SU-DHL-6 (cell line): ENCODE results near the gene TMOD2.
"Not testable (repeated sequence)": the region's sequence is repeated elsewhere in the genome, so short reads cannot be mapped to it uniquely, and the experiment has no call there.

ENCODE experiments used
- H2AFZ ChIP-seq: fragments of 200-600 bp; sonication (generic); 2 replicates; pipeline ENCODE4 v1.6.1; 2014; ENCODE audit warnings: low read depth, mild to moderate bottlenecking, moderate library complexity, mixed read lengths, antibody characterized with exemption, low read length; ENCODE audit not compliant: severe bottlenecking
- H3F3A ChIP-seq: fragments of 200-600 bp; shearing (Covaris generic); 2 replicates; pipeline ENCODE4 v1.6.0; 2016; ENCODE audit warnings: antibody characterized with exemption, mild to moderate bottlenecking; ENCODE audit not compliant: insufficient read depth
- H3K27ac ChIP-seq: fragments of 200-600 bp; sonication (generic); 2 replicates; pipeline ENCODE4 v1.5.1; 2016; ENCODE audit warnings: low read depth, mild to moderate bottlenecking, low read length, moderate library complexity, mixed read lengths
- H3K27me3 ChIP-seq: fragments of 200-600 bp; sonication (generic), shearing (Covaris generic); 2 replicates; pipeline ENCODE4 v1.6.0; 2014; ENCODE audit warnings: mild to moderate bottlenecking, low read length
- H3K36me3 ChIP-seq: fragments of 200-600 bp; sonication (generic); 2 replicates; pipeline ENCODE4 v1.6.1; 2014; ENCODE audit warnings: mild to moderate bottlenecking, low read length, mixed read lengths
- H3K4me2 ChIP-seq: fragments of 300-600, 200-600 bp; shearing (Covaris generic), sonication (generic); 2 replicates; pipeline ENCODE4 v1.6.0; 2014; ENCODE audit warnings: low read length, low read depth, mild to moderate bottlenecking; ENCODE audit not compliant: poor library complexity, severe bottlenecking
- H3K4me3 ChIP-seq: fragments of 200-600 bp; sonication (generic); 2 replicates; pipeline ENCODE4 v1.5.1; 2014; ENCODE audit warnings: antibody characterized with exemption, low read length, mild to moderate bottlenecking, mixed read lengths; ENCODE audit not compliant: insufficient read depth, poor library complexity, severe bottlenecking
- H3K79me2 ChIP-seq: fragments of 200-600 bp; sonication (generic); 2 replicates; pipeline ENCODE4 v1.6.1; 2014; ENCODE audit warnings: mild to moderate bottlenecking, low read length, moderate library complexity; ENCODE audit not compliant: insufficient read depth
- H3K9ac ChIP-seq: fragments of 200-600 bp; sonication (generic); 2 replicates; pipeline ENCODE4 v1.7.0; 2014; ENCODE audit warnings: mild to moderate bottlenecking, low read length
- H3K9me2 ChIP-seq: fragments of 200-600 bp; sonication (generic); replicated peaks from 2 replicates; pipeline ENCODE4 v1.6.1; 2014; ENCODE audit warnings: low read length; ENCODE audit not compliant: insufficient read depth
- H3K9me3 ChIP-seq: fragments of 200-600 bp; sonication (generic); 2 replicates; pipeline ENCODE4 v1.6.1; 2014; ENCODE audit warnings: low read length, mixed read lengths; ENCODE audit not compliant: insufficient read depth
- H4K20me1 ChIP-seq: fragments of 200-600 bp; sonication (generic); 2 replicates; pipeline ENCODE4 v1.6.1; 2014; ENCODE audit warnings: low read depth, mild to moderate bottlenecking, antibody characterized with exemption, low read length, moderate library complexity, mixed read lengths
- CTCF ChIP-seq: fragments of 200-600 bp; sonication (generic); IDR thresholded peaks from one replicate; pipeline ENCODE4 v1.5.1; 2017; ENCODE audit warnings: antibody characterized with exemption, mild to moderate bottlenecking, low read length, moderate library complexity; ENCODE audit not compliant: insufficient read depth, poor library complexity, severe bottlenecking
- EZH2phosphoT487 ChIP-seq: fragments of 200-600 bp; sonication (generic), shearing (Covaris generic); conservative IDR thresholded peaks from 2 replicates; pipeline ENCODE4 v1.6.1; 2018; ENCODE audit warnings: mild to moderate bottlenecking, antibody characterized with exemption, low read length, moderate library complexity, mixed read lengths

The TMOD2 gene

GRCh38 chr15:51781506-51781905 is 30.1 kb downstream of the TMOD2 start:
- Histone ChIP-seq H2AFZ (no peak overlapping the region), H3K9ac (no peak overlapping the region), H3K27ac (no peak overlapping the region), H3K9me3 (no peaks in the 10 kb centered on the region; the same call in 1 of the 2 replicates), H4K20me1 (no peaks in the 10 kb centered on the region), H3K4me3 (no peak overlapping the region), H3K36me3 (no peaks in the 10 kb centered on the region), H3K9me2 (no peaks in the 10 kb centered on the region), H3F3A (no peaks in the 10 kb centered on the region), H3K4me2 (no peak overlapping the region), H3K27me3 (no peaks in the 10 kb centered on the region), H3K79me2 (no peaks in the 10 kb centered on the region)
- TF ChIP-seq EZH2phosphoT487: no peak
- TF ChIP-seq CTCF: no peak

DNA sequence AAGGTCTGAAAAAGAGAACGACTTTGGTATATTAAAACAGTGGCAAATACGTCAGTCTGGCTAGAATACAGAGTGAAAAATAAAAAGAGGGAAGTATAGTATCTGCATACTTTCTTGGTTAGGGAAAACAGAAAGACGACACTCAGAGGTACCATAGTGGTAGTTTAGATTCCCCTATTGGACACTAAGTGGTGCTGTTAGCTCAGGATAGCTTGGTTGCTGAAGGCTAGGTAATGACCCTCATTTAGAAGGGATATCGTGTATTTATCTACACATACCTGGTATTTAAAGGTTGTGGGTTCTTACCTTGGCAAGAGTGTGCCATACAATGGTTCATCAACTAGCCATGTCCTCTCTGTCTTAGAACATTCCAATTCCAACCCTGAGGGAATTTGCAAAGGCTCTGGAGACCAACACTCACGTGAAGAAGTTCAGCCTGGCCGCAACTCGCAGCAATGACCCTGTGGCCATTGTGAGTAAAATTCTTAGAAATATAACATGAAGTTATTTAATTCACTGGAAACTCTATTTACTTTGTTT is 31.0 kb downstream of the TMOD2 start:
- no peak overlapping the region for H3K27ac ChIP-seq
- no peaks in the 10 kb centered on the region; the same call in 1 of the 2 replicates for H3K9me3 ChIP-seq
- no peaks in the 10 kb centered on the region for H3K79me2 ChIP-seq
- TF ChIP-seq CTCF (no peak), EZH2phosphoT487 (no peak)
- no peaks in the 10 kb centered on the region for H4K20me1 ChIP-seq
- H3K27me3 ChIP-seq: no peaks in the 10 kb centered on the region
- no peaks in the 10 kb centered on the region for H3F3A ChIP-seq
- H2AFZ ChIP-seq: no peak overlapping the region
- no peak overlapping the region for H3K4me2 ChIP-seq
- no peak overlapping the region for H3K4me3 ChIP-seq
- H3K9ac ChIP-seq: no peak overlapping the region
- no peaks in the 10 kb centered on the region for H3K36me3 ChIP-seq
- H3K9me2 ChIP-seq: no peaks in the 10 kb centered on the region

DNA sequence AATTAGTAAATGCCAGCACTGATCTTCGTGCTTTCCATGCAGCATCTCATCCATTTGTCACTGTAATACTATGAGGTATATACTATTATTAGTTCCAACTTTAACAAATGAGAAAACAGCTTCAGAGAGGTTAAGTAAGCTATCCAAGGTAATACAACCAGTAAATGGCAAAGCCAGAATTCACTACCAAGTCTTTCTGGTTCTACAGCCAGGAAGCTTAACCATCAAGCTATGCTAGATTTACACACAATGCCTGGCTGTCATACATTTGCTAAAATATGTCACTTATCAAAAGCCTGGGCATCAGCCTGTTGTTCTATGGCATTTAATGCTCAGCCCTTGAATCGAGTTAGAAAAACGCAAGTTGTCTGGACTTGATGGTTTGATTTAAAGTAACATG is 32.6 kb downstream of the TMOD2 start:
- no peaks in the 10 kb centered on the region for H3K36me3 ChIP-seq
- TF ChIP-seq CTCF (no peak), EZH2phosphoT487 (no peak)
- H3K79me2 ChIP-seq: no peaks in the 10 kb centered on the region
- H3K4me2 ChIP-seq: no peak overlapping the region
- H3K9me3 ChIP-seq: no peaks in the 10 kb centered on the region; the same call in 1 of the 2 replicates
- H3K9me2 ChIP-seq: no peaks in the 10 kb centered on the region
- no peaks in the 10 kb centered on the region for H3K27me3 ChIP-seq
- no peak overlapping the region for H3K4me3 ChIP-seq
- H4K20me1 ChIP-seq: no peaks in the 10 kb centered on the region
- no peak overlapping the region for H3K9ac ChIP-seq
- no peak overlapping the region for H2AFZ ChIP-seq
- no peaks in the 10 kb centered on the region for H3F3A ChIP-seq
- H3K27ac ChIP-seq: no peak overlapping the region

DNA sequence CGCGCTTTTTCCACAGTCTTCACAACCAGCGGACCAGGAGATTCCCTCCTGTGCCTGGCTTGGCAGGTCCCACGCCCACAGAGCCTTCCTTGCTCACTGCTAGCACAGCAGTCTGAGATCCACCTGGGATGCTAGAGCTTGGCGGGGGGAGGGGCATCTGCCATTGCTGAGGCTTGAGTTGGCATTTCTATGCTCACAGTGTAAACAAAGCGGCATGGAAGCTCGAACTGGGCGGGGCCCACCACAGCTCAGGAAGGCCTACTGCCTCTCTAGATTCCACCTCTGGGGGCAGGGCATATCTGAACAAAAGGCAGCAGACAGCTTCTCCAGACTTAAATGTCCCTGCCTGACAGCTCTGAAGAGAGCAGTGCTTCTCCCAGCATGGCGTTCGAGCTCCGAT is 35.7 kb downstream of the TMOD2 start:
- H3K27ac ChIP-seq, H3K27me3 ChIP-seq, H3K9me3 ChIP-seq, H4K20me1 ChIP-seq, H2AFZ ChIP-seq, H3K4me3 ChIP-seq, H3K9me2 ChIP-seq, H3K79me2 ChIP-seq, H3K4me2 ChIP-seq, H3K36me3 ChIP-seq, H3F3A ChIP-seq, H3K9ac ChIP-seq: not testable (repeated sequence)

DNA sequence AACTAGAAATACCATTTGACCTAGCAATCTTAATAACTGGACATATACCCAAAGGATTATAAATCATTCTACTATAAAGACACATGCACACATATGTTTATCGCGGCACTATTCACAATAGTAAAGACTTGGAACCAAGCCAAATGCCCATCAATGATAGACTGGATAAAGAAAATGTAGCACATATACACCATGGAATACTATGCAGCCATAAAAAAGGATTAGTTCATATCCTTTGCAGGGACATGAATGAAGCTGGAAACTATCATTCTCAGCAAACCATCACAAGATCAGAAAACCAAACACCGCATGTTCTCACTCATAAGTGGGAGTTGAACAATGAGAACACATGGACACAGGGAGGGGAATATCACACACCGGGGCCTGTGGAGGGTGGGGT is 41.1 kb downstream of the TMOD2 start:
- not testable (repeated sequence) for H3K27me3 ChIP-seq, H2AFZ ChIP-seq, H3K9ac ChIP-seq, H3K4me3 ChIP-seq, H3K27ac ChIP-seq, H4K20me1 ChIP-seq, H3F3A ChIP-seq, H3K9me3 ChIP-seq, H3K9me2 ChIP-seq, H3K36me3 ChIP-seq, H3K4me2 ChIP-seq, H3K79me2 ChIP-seq
